Loucy (cell line): ENCODE measurements around the gene SPEF2.

Experiments used
- H2AFZ ChIP-seq: fragments of 200-600 bp; sonication (generic); 2 replicates; pipeline ENCODE4 v1.6.0; 2016; ENCODE audit warnings: antibody characterized with exemption, mild to moderate bottlenecking, low read length, moderate library complexity
- H3F3A ChIP-seq: fragments of 200-600 bp; 2 replicates; pipeline ENCODE4 v1.6.0; 2016; ENCODE audit warnings: antibody characterized with exemption, low read depth, mild to moderate bottlenecking
- H3K27me3 ChIP-seq: fragments of 200-600 bp; sonication (generic); 2 replicates; pipeline ENCODE4 v1.6.1; 2014; ENCODE audit warnings: low read length, mild to moderate bottlenecking; ENCODE audit not compliant: insufficient read depth, poor library complexity, severe bottlenecking
- H3K36me3 ChIP-seq: fragments of 200-600 bp; sonication (generic); 2 replicates; pipeline ENCODE4 v1.6.1; 2016; ENCODE audit warnings: low read length; ENCODE audit not compliant: insufficient read depth
- H3K4me1 ChIP-seq: fragments of 200-600 bp; sonication (generic); 2 replicates; pipeline ENCODE4 v1.5.1; 2014; ENCODE audit warnings: low read length, mild to moderate bottlenecking; ENCODE audit not compliant: insufficient read depth, poor library complexity, severe bottlenecking
- H3K4me2 ChIP-seq: fragments of 200-600 bp; sonication (generic); 2 replicates; pipeline ENCODE4 v1.6.0; 2014; ENCODE audit warnings: antibody characterized with exemption, low read length, low read depth, mild to moderate bottlenecking; ENCODE audit not compliant: poor library complexity, severe bottlenecking
- H3K4me3 ChIP-seq: fragments of 200-600 bp; sonication (generic); 2 replicates; pipeline ENCODE4 v1.5.1; 2014; ENCODE audit warnings: low read length, mild to moderate bottlenecking, mixed read lengths; ENCODE audit not compliant: poor library complexity, severe bottlenecking
- H3K79me2 ChIP-seq: fragments of 200-600 bp; sonication (generic); 2 replicates; pipeline ENCODE4 v1.6.1; 2014; ENCODE audit warnings: low read length; ENCODE audit not compliant: insufficient read depth
- H3K9ac ChIP-seq: fragments of 200-600 bp; sonication (generic); 2 replicates; pipeline ENCODE4 v1.6.0; 2014; ENCODE audit warnings: mild to moderate bottlenecking, low read depth, low read length, moderate library complexity; ENCODE audit not compliant: poor library complexity, severe bottlenecking
- H3K9me2 ChIP-seq: fragments of 200-600 bp; sonication (generic); replicated peaks from 2 replicates; pipeline ENCODE4 v1.6.1; 2016; ENCODE audit warnings: low read depth, low read length, mixed read lengths
- H3K9me3 ChIP-seq: fragments of 200-600 bp; sonication (generic); 2 replicates; pipeline ENCODE4 v1.6.1; 2014; ENCODE audit warnings: mild to moderate bottlenecking, antibody characterized with exemption, low read length, low read depth; ENCODE audit not compliant: insufficient read depth
- H4K20me1 ChIP-seq: fragments of 200-600 bp; sonication (generic); 2 replicates; pipeline ENCODE4 v1.6.0; 2014; ENCODE audit warnings: antibody characterized with exemption, low read length, mild to moderate bottlenecking; ENCODE audit not compliant: insufficient read depth, poor library complexity, severe bottlenecking
- CTCF ChIP-seq: fragments of 200-600 bp; sonication (generic); conservative IDR thresholded peaks from 2 replicates; pipeline ENCODE4 v1.5.1; 2014; ENCODE audit warnings: mild to moderate bottlenecking, antibody characterized with exemption, low read length
- EZH2phosphoT487 ChIP-seq: fragments of 200-600 bp; IDR thresholded peaks from 2 replicates; pipeline ENCODE4 v1.6.1; 2018; ENCODE audit warnings: antibody characterized with exemption, mild to moderate bottlenecking, moderate library complexity, borderline replicate concordance

The SPEF2 gene

GRCh38 chr5:35762368-35762767, 144.7 kb downstream of the SPEF2 start:
- no peaks in the 10 kb centered on the region for H3F3A ChIP-seq
- no peaks in the 10 kb centered on the region for H4K20me1 ChIP-seq
- no peaks in the 10 kb centered on the region for H3K4me1 ChIP-seq
- no peak overlapping the region for H2AFZ ChIP-seq
- no peaks in the 10 kb centered on the region for H3K36me3 ChIP-seq
- no peaks in the 10 kb centered on the region for H3K9me2 ChIP-seq
- no peak overlapping the region for H3K4me2 ChIP-seq
- no peaks in the 10 kb centered on the region for H3K79me2 ChIP-seq
- H3K9ac ChIP-seq = no peak overlapping the region
- H3K4me3 ChIP-seq = no peak overlapping the region
- H3K9me3 ChIP-seq = no peaks in the 10 kb centered on the region
- TF ChIP-seq EZH2phosphoT487 (no peak), CTCF (no peak)
- no peaks in the 10 kb centered on the region for H3K27me3 ChIP-seq

GRCh38 chr5:35765921-35766320, 148.3 kb downstream of the SPEF2 start:
- Histone ChIP-seq H3K9me3 (no peaks in the 10 kb centered on the region), H3K27me3 (no peaks in the 10 kb centered on the region), H3K4me2 (no peak overlapping the region), H3K36me3 (no peaks in the 10 kb centered on the region), H2AFZ (no peak overlapping the region), H4K20me1 (no peaks in the 10 kb centered on the region), H3K79me2 (no peaks in the 10 kb centered on the region), H3K9ac (no peak overlapping the region), H3K4me1 (no peaks in the 10 kb centered on the region), H3K4me3 (no peak overlapping the region), H3K9me2 (no peaks in the 10 kb centered on the region), H3F3A (no peaks in the 10 kb centered on the region)
- TF ChIP-seq CTCF = no peak
- TF ChIP-seq EZH2phosphoT487 = no peak

- H3K79me2 ChIP-seq = no peaks in the 10 kb centered on the region
- TF ChIP-seq CTCF = no peak
- TF ChIP-seq EZH2phosphoT487 = no peak
- no peaks in the 10 kb centered on the region for H3K4me1 ChIP-seq
- no peaks in the 10 kb centered on the region for H4K20me1 ChIP-seq
- H3K9ac ChIP-seq = no peak overlapping the region
- H3F3A ChIP-seq = no peaks in the 10 kb centered on the region
- H2AFZ ChIP-seq = no peak overlapping the region
- no peaks in the 10 kb centered on the region for H3K27me3 ChIP-seq
- no peaks in the 10 kb centered on the region for H3K9me2 ChIP-seq
- H3K9me3 ChIP-seq = no peaks in the 10 kb centered on the region
- H3K36me3 ChIP-seq = no peaks in the 10 kb centered on the region
- no peak overlapping the region for H3K4me3 ChIP-seq
- H3K4me2 ChIP-seq = no peak overlapping the region
Observed at GRCh38 chr5:35771300-35771699, 153.6 kb downstream of the SPEF2 start.
